Neural crest cell (in vitro differentiated cells): ENCODE data around the gene RIT1. TPM values are rescaled to one million over a fixed set of nuclear protein-coding genes. Genes with fewer than 3 reads are reported as not detected.
A peak's percentile ranks its signal among the peaks of the same experiment; 100 is the strongest.

Experiments used
- DNase-seq: peaks from one replicate; pipeline ENCODE4 v3.0.0; 2021; ENCODE audit warnings: low read depth, mixed read lengths, low spot score
- H3K27ac Mint-ChIP-seq: one replicate; pipeline ENCODE4 v1.8.0; 2021; ENCODE audit warnings: mild to moderate bottlenecking, mixed read lengths; ENCODE audit not compliant: unreplicated experiment
- H3K27me3 Mint-ChIP-seq: 2 replicates; pipeline ENCODE4 v1.8.0; 2021; ENCODE audit warnings: low read depth, mild to moderate bottlenecking, mixed read lengths
- H3K36me3 Mint-ChIP-seq: 2 replicates; pipeline ENCODE4 v1.8.0; 2021; ENCODE audit warnings: low read depth, mild to moderate bottlenecking, mixed read lengths
- H3K4me1 Mint-ChIP-seq: 2 replicates; pipeline ENCODE4 v1.8.0; 2021; ENCODE audit warnings: mixed read lengths
- H3K4me3 Mint-ChIP-seq: one replicate; pipeline ENCODE4 v1.8.0; 2021; ENCODE audit warnings: mild to moderate bottlenecking, mixed read lengths
- H3K9me3 Mint-ChIP-seq: 2 replicates; pipeline ENCODE4 v1.8.0; 2021; ENCODE audit warnings: mixed read lengths
- total RNA-seq: library from RNA; stranded (reverse); gene quantifications from 2 replicates; pipeline ENCODE4 v1.2.1, GENCODE V29; 2021
- TF ChIP-seq, protein P1 (sequence below): fragments of 200-600 bp; sonication (generic); conservative IDR thresholded peaks from 2 replicates; pipeline ENCODE4 v1.5.0; 2021; ENCODE audit warnings: antibody characterized with exemption, mild to moderate bottlenecking

Gene RIT1
- total RNA-seq, 1 donor from 2014 or later: 34.5 TPM

DNA sequence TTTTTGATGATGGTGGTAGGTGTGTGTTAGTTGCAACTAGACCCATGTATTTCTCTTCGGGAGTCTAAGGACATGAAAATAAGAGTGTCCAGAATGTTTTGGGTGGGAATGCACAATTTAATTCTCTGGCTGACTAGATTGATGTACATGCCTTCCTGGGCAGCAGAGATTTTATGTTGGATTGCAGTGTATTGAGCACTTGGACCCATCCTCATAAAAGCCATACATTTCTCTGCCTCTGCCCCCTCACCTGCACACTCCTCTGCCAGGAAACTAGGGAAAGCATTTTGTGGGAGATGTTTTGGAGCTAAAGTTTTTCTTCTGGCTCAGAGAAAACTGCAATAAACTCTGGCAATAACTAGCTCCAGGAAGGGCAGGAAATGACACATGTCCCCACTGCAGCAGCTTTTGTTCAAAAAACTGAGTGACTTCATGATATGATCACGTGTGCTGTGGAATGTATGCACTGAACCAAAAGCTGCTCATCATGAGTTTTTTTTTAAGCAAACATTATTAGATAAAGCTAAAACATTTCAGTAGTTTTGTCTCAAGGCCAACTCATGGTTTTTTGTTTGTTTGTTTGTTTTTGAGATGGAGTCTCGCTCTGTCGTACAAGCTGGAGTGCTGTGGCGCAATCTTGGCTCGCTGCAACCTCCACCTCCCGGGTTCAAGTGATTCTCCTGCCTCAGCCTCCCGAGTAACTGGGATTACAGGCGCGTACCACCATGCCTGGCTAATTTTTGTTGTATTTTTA lies 17.6 kb downstream of the RIT1 start:
- H3K9me3 Mint-ChIP-seq: no peaks in the 10 kb centered on the region
- H3K4me3 Mint-ChIP-seq: no peak overlapping the region
- H3K4me1 Mint-ChIP-seq: peaks cover 4% of the 10 kb centered on the region
- TF ChIP-seq, protein P1, sequence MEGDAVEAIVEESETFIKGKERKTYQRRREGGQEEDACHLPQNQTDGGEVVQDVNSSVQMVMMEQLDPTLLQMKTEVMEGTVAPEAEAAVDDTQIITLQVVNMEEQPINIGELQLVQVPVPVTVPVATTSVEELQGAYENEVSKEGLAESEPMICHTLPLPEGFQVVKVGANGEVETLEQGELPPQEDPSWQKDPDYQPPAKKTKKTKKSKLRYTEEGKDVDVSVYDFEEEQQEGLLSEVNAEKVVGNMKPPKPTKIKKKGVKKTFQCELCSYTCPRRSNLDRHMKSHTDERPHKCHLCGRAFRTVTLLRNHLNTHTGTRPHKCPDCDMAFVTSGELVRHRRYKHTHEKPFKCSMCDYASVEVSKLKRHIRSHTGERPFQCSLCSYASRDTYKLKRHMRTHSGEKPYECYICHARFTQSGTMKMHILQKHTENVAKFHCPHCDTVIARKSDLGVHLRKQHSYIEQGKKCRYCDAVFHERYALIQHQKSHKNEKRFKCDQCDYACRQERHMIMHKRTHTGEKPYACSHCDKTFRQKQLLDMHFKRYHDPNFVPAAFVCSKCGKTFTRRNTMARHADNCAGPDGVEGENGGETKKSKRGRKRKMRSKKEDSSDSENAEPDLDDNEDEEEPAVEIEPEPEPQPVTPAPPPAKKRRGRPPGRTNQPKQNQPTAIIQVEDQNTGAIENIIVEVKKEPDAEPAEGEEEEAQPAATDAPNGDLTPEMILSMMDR: no peak
- no peaks in the 10 kb centered on the region for H3K27me3 Mint-ChIP-seq
- H3K27ac Mint-ChIP-seq: peak overlapping the region; percentile 53
- H3K36me3 Mint-ChIP-seq: peaks cover 6% of the 10 kb centered on the region
- DNase-seq: no peak

DNA sequence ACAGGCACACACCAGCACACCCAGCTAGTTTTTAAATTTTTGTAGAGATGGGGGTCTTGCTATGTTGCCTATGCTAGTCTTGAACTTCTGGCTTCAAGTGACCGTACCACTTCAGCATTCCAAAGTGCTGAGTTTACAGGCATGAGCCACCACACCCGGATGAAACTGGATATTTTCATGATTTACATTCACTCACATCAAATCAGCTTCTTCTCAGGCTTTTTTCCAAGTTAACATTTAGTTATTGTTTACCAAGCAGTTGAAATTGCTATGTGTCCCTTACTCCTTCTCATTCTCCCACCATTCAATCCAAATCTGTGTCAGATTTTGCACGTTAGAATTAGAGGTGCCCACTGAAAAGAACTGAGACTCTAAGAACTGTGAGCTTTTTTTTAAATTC lies 18.4 kb downstream of the RIT1 start:
- Mint-ChIP-seq H3K27ac (no peak overlapping the region), H3K4me3 (no peak overlapping the region), H3K9me3 (no peaks in the 10 kb centered on the region), H3K27me3 (no peaks in the 10 kb centered on the region), H3K36me3 (peaks cover 5% of the 10 kb centered on the region), H3K4me1 (peaks cover 4% of the 10 kb centered on the region)
- TF ChIP-seq, protein P1: no peak
- no peak for DNase-seq

DNA sequence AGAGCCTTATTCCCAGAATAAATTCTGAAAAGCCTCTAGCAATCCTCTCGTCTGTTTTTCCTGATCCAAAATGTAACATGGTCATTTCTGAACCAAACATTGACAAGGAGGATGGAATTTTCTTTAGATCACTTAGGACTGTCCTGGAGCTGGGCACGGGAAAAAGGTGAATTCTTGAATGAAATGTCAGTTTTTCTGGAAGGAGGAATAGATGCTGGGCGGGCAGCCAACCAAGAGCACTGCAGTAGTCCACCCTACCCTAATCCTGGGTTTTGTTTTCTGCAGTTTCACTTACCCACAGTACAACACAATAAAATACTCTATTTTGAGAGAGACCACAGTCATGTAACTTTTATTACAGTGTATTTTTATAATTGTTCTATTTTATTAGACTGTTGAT lies 20.9 kb downstream of the RIT1 start:
- H3K27me3 Mint-ChIP-seq: no peaks in the 10 kb centered on the region
- no peaks in the 10 kb centered on the region for H3K36me3 Mint-ChIP-seq
- H3K27ac Mint-ChIP-seq: no peak overlapping the region
- peaks cover 4% of the 10 kb centered on the region for H3K4me1 Mint-ChIP-seq
- H3K9me3 Mint-ChIP-seq: no peaks in the 10 kb centered on the region
- DNase-seq: no peak
- no peak overlapping the region for H3K4me3 Mint-ChIP-seq
- TF ChIP-seq, protein P1: no peak

DNA sequence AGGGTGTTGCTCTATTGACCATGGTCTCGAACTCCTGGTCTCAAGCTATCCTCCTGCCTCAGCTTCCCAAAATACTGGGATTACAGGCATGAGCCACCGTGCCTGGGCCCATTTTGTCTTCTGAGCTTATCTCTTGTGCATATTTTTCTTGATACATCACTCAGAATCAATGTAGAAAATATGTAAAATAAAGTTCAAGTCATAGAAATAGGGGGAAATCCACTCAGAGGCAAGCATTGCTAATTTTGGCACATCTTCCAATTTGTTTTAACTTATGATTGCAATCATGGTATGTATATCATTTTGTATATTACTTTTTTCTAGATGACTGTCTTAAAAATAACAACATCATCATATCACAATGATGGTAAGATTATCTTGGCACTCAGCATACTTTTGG lies 21.6 kb downstream of the RIT1 start:
- H3K4me1 Mint-ChIP-seq: peaks cover 4% of the 10 kb centered on the region
- no peak for DNase-seq
- no peaks in the 10 kb centered on the region for H3K9me3 Mint-ChIP-seq
- H3K36me3 Mint-ChIP-seq: no peaks in the 10 kb centered on the region
- TF ChIP-seq, protein P1: no peak
- H3K27ac Mint-ChIP-seq: no peak overlapping the region
- H3K27me3 Mint-ChIP-seq: no peaks in the 10 kb centered on the region
- no peak overlapping the region for H3K4me3 Mint-ChIP-seq

DNA sequence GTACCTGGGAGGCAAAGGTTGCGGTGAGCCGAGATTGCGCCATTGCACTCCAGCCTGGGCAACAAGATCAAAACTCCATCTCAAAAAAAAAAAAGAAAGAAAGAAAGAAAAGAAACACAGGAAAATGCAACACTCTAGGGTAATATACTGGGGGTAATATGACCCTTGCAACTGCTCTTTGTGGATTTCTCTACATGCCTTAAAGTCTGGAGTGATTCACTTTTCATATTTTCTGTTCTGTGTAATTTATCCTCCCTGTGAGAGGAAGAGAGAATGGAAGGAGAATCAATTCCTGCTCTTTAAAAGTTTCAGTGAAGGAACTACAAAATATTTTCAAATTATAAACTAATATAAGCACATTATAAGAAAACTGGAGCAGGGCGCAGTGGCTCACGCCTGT lies 22.7 kb downstream of the RIT1 start:
- no peak for DNase-seq
- Mint-ChIP-seq H3K27ac (no peak overlapping the region), H3K36me3 (no peaks in the 10 kb centered on the region), H3K9me3 (no peaks in the 10 kb centered on the region), H3K27me3 (no peaks in the 10 kb centered on the region), H3K4me3 (no peak overlapping the region), H3K4me1 (peaks cover 11% of the 10 kb centered on the region)
- TF ChIP-seq, protein P1: no peak
